ENCODE results near the gene HSD3B1. TPM values are rescaled to one million over a fixed set of nuclear protein-coding genes. Genes with fewer than 3 reads are reported as not detected.
"Not testable (repeated sequence)": the region's sequence is repeated elsewhere in the genome, so short reads cannot be mapped to it uniquely, and the experiment has no call there.

The HSD3B1 gene
- total RNA-seq, 4 donors from 2014 or later, result not detected

DNA sequence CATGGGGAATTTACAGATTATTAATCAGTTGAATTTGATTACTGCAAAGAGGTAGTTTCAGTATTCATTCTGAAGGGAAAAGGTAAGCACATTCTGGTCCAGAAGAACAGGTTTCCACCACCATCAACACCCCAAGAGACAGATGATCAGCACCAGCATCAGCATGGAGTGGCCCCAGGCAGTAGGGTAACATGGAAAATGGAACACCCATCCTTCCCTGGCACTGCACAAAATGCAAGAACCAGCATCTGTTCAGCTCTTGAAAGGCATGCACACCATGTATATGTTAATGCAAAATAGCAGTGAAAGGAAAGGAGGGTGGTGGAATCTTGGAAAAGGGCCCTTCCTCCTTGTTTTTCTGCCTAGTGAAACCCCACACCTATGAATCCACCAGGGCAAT lies 9.2 kb downstream of the HSD3B1 start:
- Histone ChIP-seq H3K4me3 (no peak overlapping the region), H3K27me3 (no peaks in the 10 kb centered on the region), H3K27ac (no peak overlapping the region), H3K9me3 (no peaks in the 10 kb centered on the region), H3K4me1 (no peaks in the 10 kb centered on the region), H3K36me3 (no peaks in the 10 kb centered on the region)
- no peak for DNase-seq (ENCODE audit: low spot score in 2 of 2)
- TF ChIP-seq POLR2A (IDR thresholded peaks at IDR 0.05) (no peak), EP300 (IDR thresholded peaks at IDR 0.05) (no peak)
- TF ChIP-seq, protein P1, sequence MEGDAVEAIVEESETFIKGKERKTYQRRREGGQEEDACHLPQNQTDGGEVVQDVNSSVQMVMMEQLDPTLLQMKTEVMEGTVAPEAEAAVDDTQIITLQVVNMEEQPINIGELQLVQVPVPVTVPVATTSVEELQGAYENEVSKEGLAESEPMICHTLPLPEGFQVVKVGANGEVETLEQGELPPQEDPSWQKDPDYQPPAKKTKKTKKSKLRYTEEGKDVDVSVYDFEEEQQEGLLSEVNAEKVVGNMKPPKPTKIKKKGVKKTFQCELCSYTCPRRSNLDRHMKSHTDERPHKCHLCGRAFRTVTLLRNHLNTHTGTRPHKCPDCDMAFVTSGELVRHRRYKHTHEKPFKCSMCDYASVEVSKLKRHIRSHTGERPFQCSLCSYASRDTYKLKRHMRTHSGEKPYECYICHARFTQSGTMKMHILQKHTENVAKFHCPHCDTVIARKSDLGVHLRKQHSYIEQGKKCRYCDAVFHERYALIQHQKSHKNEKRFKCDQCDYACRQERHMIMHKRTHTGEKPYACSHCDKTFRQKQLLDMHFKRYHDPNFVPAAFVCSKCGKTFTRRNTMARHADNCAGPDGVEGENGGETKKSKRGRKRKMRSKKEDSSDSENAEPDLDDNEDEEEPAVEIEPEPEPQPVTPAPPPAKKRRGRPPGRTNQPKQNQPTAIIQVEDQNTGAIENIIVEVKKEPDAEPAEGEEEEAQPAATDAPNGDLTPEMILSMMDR (IDR thresholded peaks at IDR 0.05), result no peak

DNA sequence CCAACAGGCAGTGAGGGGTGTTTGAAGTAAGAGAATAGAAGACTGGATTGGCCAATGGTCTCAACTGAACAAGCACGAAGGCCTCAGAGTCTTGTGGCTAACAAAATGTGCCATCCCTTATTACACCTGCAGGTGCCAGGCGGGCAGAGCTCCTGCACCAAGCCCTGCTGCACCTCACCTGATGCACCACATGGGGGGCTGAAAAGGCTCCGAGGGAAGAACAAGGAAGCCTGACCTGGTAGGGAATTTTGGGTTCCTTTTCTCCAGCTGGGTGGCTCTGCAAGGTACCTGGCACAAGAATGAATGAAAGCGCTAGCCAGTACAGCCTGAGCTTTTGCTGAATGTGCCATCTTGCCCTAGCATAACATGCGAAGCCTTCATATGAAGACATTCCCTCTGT lies 9.7 kb downstream of the HSD3B1 start:
- H3K27ac ChIP-seq, result no peak overlapping the region
- TF ChIP-seq EP300 (IDR thresholded peaks at IDR 0.05) (no peak), POLR2A (IDR thresholded peaks at IDR 0.05) (no peak)
- TF ChIP-seq, protein P1 (IDR thresholded peaks at IDR 0.05), result no peak
- H3K4me3 ChIP-seq, result no peak overlapping the region
- no peaks in the 10 kb centered on the region for H3K4me1 ChIP-seq
- 84 to 93% methylated on average over 5 of the region's 5 CpGs for WGBS, 2 donors
- H3K36me3 ChIP-seq, result no peaks in the 10 kb centered on the region
- no peak for DNase-seq (ENCODE audit: low spot score in 2 of 2)
- H3K27me3 ChIP-seq, result no peaks in the 10 kb centered on the region
- H3K9me3 ChIP-seq, result no peaks in the 10 kb centered on the region

DNA sequence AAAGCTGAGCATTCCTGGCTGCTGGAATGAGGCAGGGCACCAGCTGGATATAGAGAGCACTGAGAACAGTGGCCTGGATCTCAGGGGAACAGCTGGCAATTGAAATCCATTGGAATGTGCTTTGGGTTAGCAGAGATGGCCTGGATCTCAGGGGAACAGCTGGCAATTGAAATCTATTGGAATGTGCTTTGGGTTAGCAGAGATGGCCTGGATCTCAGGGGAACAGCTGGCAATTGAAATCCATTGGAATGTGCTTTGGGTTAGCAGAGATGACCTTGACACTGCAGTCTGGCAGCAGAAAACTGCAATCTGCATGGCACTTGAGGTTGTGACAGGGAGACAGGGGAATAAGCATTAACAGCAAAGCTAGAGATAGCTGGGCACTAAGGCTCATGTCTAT lies 10.7 kb downstream of the HSD3B1 start:
- H3K4me1 ChIP-seq; H3K27me3 ChIP-seq; H3K9me3 ChIP-seq; DNase-seq (ENCODE audit: low spot score in 2 of 2); H3K36me3 ChIP-seq; H3K27ac ChIP-seq; H3K4me3 ChIP-seq: not testable (repeated sequence)

DNA sequence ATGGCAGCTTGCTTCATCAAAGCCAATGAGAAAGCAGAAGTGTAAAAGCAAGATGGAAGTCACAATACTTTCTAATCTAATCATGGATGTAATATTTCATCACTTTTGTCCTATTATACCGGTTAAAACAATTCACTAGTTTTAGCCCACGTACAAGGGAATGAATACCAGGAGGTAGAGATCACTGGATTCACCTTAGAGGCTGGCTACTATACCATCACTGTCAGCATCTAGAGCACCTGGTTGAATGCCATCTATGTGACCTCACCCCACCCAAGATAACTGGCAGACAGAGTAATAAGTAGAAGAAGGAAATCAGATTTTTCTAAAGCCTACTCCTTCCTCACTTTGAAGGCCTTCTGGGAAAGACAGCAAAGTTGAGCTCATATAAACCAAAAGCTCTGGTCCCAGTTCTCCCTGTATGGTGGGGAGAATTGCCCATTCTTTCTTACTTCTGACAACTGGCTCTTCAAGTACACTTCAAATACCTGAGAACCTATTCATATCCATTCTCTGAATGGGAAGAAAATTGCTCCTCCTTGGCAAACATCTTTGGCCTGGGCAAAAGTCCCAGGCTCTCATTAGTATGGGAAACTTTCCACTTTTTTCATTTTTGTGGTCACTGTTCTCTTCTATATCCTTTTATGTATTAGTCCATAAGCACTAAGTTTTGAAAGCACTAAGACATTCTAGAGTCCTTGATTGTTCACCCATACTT lies 24.8 kb downstream of the HSD3B1 start:
- H3K27me3 ChIP-seq, result no peaks in the 10 kb centered on the region
- H3K27ac ChIP-seq, result no peak overlapping the region
- 75 to 88% methylated on average over 2 of the region's 2 CpGs for WGBS, 2 donors
- no peak for DNase-seq (ENCODE audit: low spot score in 2 of 2)
- no peak overlapping the region for H3K4me3 ChIP-seq
- H3K4me1 ChIP-seq, result no peaks in the 10 kb centered on the region
- TF ChIP-seq, protein P1 (IDR thresholded peaks at IDR 0.05), result no peak
- H3K9me3 ChIP-seq, result peaks cover 0 to 2% (median 0%) of the 10 kb centered on the region in 4 donors
- H3K36me3 ChIP-seq, result no peaks in the 10 kb centered on the region

DNA sequence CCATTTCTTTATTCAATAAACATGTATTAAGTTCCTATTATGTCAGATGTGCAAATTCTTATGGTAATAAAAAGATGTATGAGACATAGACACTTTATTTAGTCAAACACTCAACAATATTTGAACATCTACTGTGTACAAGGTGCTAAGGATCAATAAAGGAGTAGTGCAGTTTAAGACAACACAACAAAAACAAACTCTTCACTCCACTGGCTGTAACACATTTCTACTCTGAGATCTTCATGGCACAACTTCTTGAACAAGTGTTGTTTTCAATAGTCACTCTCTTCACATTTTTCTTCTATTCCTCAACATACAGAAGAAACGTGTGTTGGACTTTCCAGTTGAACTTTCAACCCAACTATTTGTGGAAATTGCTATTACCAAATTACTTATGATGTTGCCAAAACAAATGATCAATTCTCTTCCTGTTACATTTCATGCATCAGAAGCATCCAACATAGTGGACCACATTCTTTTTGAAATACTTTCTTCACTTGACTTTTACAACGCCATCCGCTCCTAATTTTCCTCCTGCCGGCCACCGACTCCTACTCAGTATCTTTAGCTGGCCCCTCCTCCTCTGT lies 25.4 kb downstream of the HSD3B1 start:
- Histone ChIP-seq H3K4me1 (no peaks in the 10 kb centered on the region), H3K27me3 (no peaks in the 10 kb centered on the region), H3K4me3 (no peak overlapping the region), H3K36me3 (no peaks in the 10 kb centered on the region), H3K9me3 (no peaks in the 10 kb centered on the region), H3K27ac (no peak overlapping the region)
- TF ChIP-seq EP300 (IDR thresholded peaks at IDR 0.05), result no peak
- TF ChIP-seq POLR2A (IDR thresholded peaks at IDR 0.05), result no peak
- TF ChIP-seq, protein P1 (IDR thresholded peaks at IDR 0.05), result no peak
- 61 to 69% methylated on average over 5 of the region's 5 CpGs for WGBS, 2 donors
- DNase-seq (ENCODE audit: low spot score in 2 of 2), result no peak
